Smooth muscle cell (in vitro differentiated cells): ENCODE results near the gene NEBL. TPM values are rescaled to one million over a fixed set of nuclear protein-coding genes. Genes with fewer than 3 reads are reported as not detected.

ENCODE experiments used
- DNase-seq: peaks from one replicate; lab custom pipeline; 2025; ENCODE audit not compliant: unreplicated experiment; lab: John Stamatoyannopoulos, UW
- H2AFZ ChIP-seq: fragments of 200-600 bp; sonication (generic); 2 replicates; pipeline ENCODE4 v1.6.0; 2016; ENCODE audit warnings: antibody characterized with exemption, low read depth, mild to moderate bottlenecking
- H3F3A ChIP-seq: fragments of 200-600 bp; sonication (generic); 2 replicates; pipeline ENCODE4 v1.6.0; 2017; ENCODE audit warnings: antibody characterized with exemption, low read depth
- H3K27ac ChIP-seq: fragments of 200-600 bp; sonication (generic); 2 replicates; pipeline ENCODE4 v1.5.1; 2016; ENCODE audit warnings: low read depth, mild to moderate bottlenecking
- H3K27me3 ChIP-seq: fragments of 200-600 bp; sonication (generic); 2 replicates; pipeline ENCODE4 v1.6.1; 2016; ENCODE audit warnings: low read depth, mild to moderate bottlenecking
- H3K36me3 ChIP-seq: fragments of 200-600 bp; sonication (generic); 2 replicates; pipeline ENCODE4 v1.5.1; 2016; ENCODE audit warnings: low read depth
- H3K4me1 ChIP-seq: fragments of 200-600 bp; sonication (generic); 2 replicates; pipeline ENCODE4 v1.5.1; 2016; ENCODE audit warnings: low read depth
- H3K4me2 ChIP-seq: fragments of 200-600 bp; sonication (generic); 2 replicates; pipeline ENCODE4 v1.6.0; 2016; ENCODE audit warnings: mild to moderate bottlenecking
- H3K4me3 ChIP-seq: fragments of 200-600 bp; sonication (generic); 2 replicates; pipeline ENCODE4 v1.5.1; 2016; ENCODE audit warnings: mild to moderate bottlenecking
- H3K79me2 ChIP-seq: fragments of 200-600 bp; sonication (generic); 2 replicates; pipeline ENCODE4 v1.6.0; 2016; ENCODE audit warnings: low read depth, mild to moderate bottlenecking
- H3K9ac ChIP-seq: fragments of 200-600 bp; sonication (generic); 2 replicates; pipeline ENCODE4 v1.6.0; 2016; ENCODE audit warnings: low read depth
- H3K9me3 ChIP-seq: fragments of 200-600 bp; sonication (generic); replicated peaks from 2 replicates; pipeline ENCODE4 v1.5.1; 2016; ENCODE audit warnings: low read depth
- H4K20me1 ChIP-seq: fragments of 200-600 bp; sonication (generic); 2 replicates; pipeline ENCODE4 v1.6.0; 2016; ENCODE audit warnings: low read depth
- CTCF ChIP-seq: fragments of 200-600 bp; sonication (generic); IDR thresholded peaks from 2 replicates; pipeline ENCODE4 v1.5.1; 2017; ENCODE audit warnings: borderline replicate concordance, mild to moderate bottlenecking, antibody characterized with exemption; ENCODE audit not compliant: insufficient read depth, poor library complexity, severe bottlenecking
- WGBS: methylation state at CpG from one replicate; pipeline ENCODE4 v1.1.7; 2016; ENCODE audit warnings: low lambda C conversion rate; 5-methylcytosine and 5-hydroxymethylcytosine counted together
- polyA plus RNA-seq: library from polyadenylated mRNA; unstranded; fragments of >200 nt; fragmentation: Nextera tagmentation; extraction: Ambion mirVana; gene quantifications from 2 replicates; pipeline ENCODE4 v1.2.1, GENCODE V29; 2016
- total RNA-seq: library from RNA; depleted of rRNA; stranded (reverse); fragments of >200 nt; gene quantifications from 2 replicates; pipeline ENCODE4 v1.2.3, GENCODE V29; 2014

Gene NEBL
- total and polyA plus RNA-seq, 2 experiments from 2014 or later: 1.8 to 12.8 TPM

- no peaks in the 10 kb centered on the region for H3K36me3 ChIP-seq
- WGBS: 95% methylated on average over 5 of the region's 5 CpGs
- no peak overlapping the region for H3K27ac ChIP-seq
- no peaks in the 10 kb centered on the region for H3K4me1 ChIP-seq
- H3F3A ChIP-seq: peaks cover 7% of the 10 kb centered on the region
- no peak overlapping the region for H3K4me3 ChIP-seq
- no peaks in the 10 kb centered on the region for H3K79me2 ChIP-seq
- no peaks in the 10 kb centered on the region for H3K27me3 ChIP-seq
- H2AFZ ChIP-seq: no peak overlapping the region
- DNase-seq: no peak
- H3K9me3 ChIP-seq: no peaks in the 10 kb centered on the region
- no peaks in the 10 kb centered on the region for H4K20me1 ChIP-seq
- H3K9ac ChIP-seq: no peak overlapping the region
- H3K4me2 ChIP-seq: no peak overlapping the region
- TF ChIP-seq CTCF: no peak
Observed at GRCh38 chr10:20903635-20904390, 6.7 kb upstream of the NEBL start.

GRCh38 chr10:20901110-20901509, 4.0 kb upstream of the NEBL start:
- Histone ChIP-seq H3K27me3 (no peaks in the 10 kb centered on the region), H4K20me1 (no peaks in the 10 kb centered on the region), H3K4me3 (no peak overlapping the region), H3K79me2 (no peaks in the 10 kb centered on the region), H3K9me3 (no peaks in the 10 kb centered on the region), H3K4me2 (no peak overlapping the region), H3F3A (peaks cover 7% of the 10 kb centered on the region), H2AFZ (no peak overlapping the region), H3K36me3 (no peaks in the 10 kb centered on the region), H3K4me1 (peaks cover 10% of the 10 kb centered on the region), H3K27ac (no peak overlapping the region), H3K9ac (no peak overlapping the region)
- no peak for DNase-seq
- TF ChIP-seq CTCF: no peak
- WGBS: 92% methylated on average over 5 of the region's 5 CpGs

GRCh38 chr10:20898866-20899535, 1.9 kb upstream of the NEBL start:
- Histone ChIP-seq H3K36me3 (no peaks in the 10 kb centered on the region), H4K20me1 (no peaks in the 10 kb centered on the region), H2AFZ (no peak overlapping the region), H3K4me3 (no peak overlapping the region), H3K9ac (no peak overlapping the region), H3K4me2 (peak overlapping the region; percentile 58), H3K27me3 (no peaks in the 10 kb centered on the region), H3K79me2 (no peaks in the 10 kb centered on the region), H3K9me3 (no peaks in the 10 kb centered on the region), H3F3A (peaks cover 10% of the 10 kb centered on the region), H3K27ac (no peak overlapping the region), H3K4me1 (peaks cover 10% of the 10 kb centered on the region)
- WGBS: 67% methylated on average over 3 of the region's 3 CpGs
- no peak for DNase-seq
- TF ChIP-seq CTCF: no peak
